NCI-H2196 (cell line): ENCODE results near the gene SWAP70.
"Not testable (repeated sequence)": the region's sequence is repeated elsewhere in the genome, so short reads cannot be mapped to it uniquely, and the experiment has no call there.

Source experiments
- DNase-seq: peaks from one replicate; lab custom pipeline; 2025; ENCODE audit not compliant: unreplicated experiment; lab: John Stamatoyannopoulos, UW

The SWAP70 gene

GRCh38 chr11:9719566-9720289 is 55.9 kb downstream of the SWAP70 start:
- DNase-seq, result no peak

- no peak for DNase-seq
Observed at GRCh38 chr11:9720290-9720630, 56.4 kb downstream of the SWAP70 start.

- DNase-seq, result no peak
Observed at GRCh38 chr11:9722023-9722422, 58.1 kb downstream of the SWAP70 start.

GRCh38 chr11:9722893-9723292 is 59.0 kb downstream of the SWAP70 start:
- no peak for DNase-seq

- no peak for DNase-seq
Observed at GRCh38 chr11:9726321-9727022, 62.6 kb downstream of the SWAP70 start.

- DNase-seq, result no peak
Observed at GRCh38 chr11:9728058-9728457, 64.2 kb downstream of the SWAP70 start.

- no peak for DNase-seq
Observed at GRCh38 chr11:9731256-9731655, 67.4 kb downstream of the SWAP70 start.

- no peak for DNase-seq
Observed at GRCh38 chr11:9732453-9732852, 68.6 kb downstream of the SWAP70 start.

- no peak for DNase-seq
Observed at GRCh38 chr11:9733212-9733611, 69.3 kb downstream of the SWAP70 start.

- DNase-seq, result no peak
Observed at GRCh38 chr11:9735236-9735635, 71.4 kb downstream of the SWAP70 start.

- no peak for DNase-seq
Observed at GRCh38 chr11:9735919-9736318, 72.0 kb downstream of the SWAP70 start.

- no peak for DNase-seq
Observed at GRCh38 chr11:9736365-9736764, 72.5 kb downstream of the SWAP70 start.

GRCh38 chr11:9738116-9738515 is 74.2 kb downstream of the SWAP70 start:
- DNase-seq, result no peak

- no peak for DNase-seq
Observed at GRCh38 chr11:9738707-9739106, 74.8 kb downstream of the SWAP70 start.

- no peak for DNase-seq
Observed at GRCh38 chr11:9739123-9739900, 75.4 kb downstream of the SWAP70 start.

- no peak for DNase-seq
Observed at GRCh38 chr11:9740202-9740883, 76.5 kb downstream of the SWAP70 start.

GRCh38 chr11:9741260-9741659 is 77.4 kb downstream of the SWAP70 start:
- no peak for DNase-seq

- not testable (repeated sequence) for DNase-seq
Observed at GRCh38 chr11:9743512-9743911, 79.6 kb downstream of the SWAP70 start.

GRCh38 chr11:9745411-9746211 is 81.7 kb downstream of the SWAP70 start:
- no peak for DNase-seq

- DNase-seq, result no peak
Observed at GRCh38 chr11:9747229-9747628, 83.4 kb downstream of the SWAP70 start.

- DNase-seq, result no peak
Observed at GRCh38 chr11:9747828-9748227, 84.0 kb downstream of the SWAP70 start.
